Omental fat pad (tissue), 4 donors: Measurements from ENCODE around the gene ZNF511. TPM values are rescaled to one million over a fixed set of nuclear protein-coding genes. Genes with fewer than 3 reads are reported as not detected.

Experiments
- ATAC-seq: fragments of 150-250 bp; one replicate; pipeline ENCODE4 v1.9.1; 2016; ENCODE audit warnings: mild to moderate bottlenecking, moderate library complexity; ENCODE audit not compliant: low FRiP score
- DNase-seq: peaks from one replicate; pipeline ENCODE4 v3.0.0-alpha.2; 2019; ENCODE audit warnings: low spot score
- total RNA-seq, 4 donors: library from RNA; depleted of rRNA; stranded (reverse); fragments of >200 nt; gene quantifications; one replicate each; pipeline ENCODE4 v1.1.0, GENCODE V29; 2016
- TF ChIP-seq, protein P1 (sequence below), 3 donors: fragments of 450-650 bp; IDR thresholded peaks; one replicate each; pipeline ENCODE4 v1.5.1; 2016 to 2017; ENCODE audit warnings: antibody characterized with exemption in 3 of 3, mild to moderate bottlenecking in 3 of 3, moderate library complexity in 2 of 3

Gene ZNF511
- total RNA-seq, 4 donors from 2014 or later = 19.3 to 40.2 (median 23.3) TPM

DNA sequence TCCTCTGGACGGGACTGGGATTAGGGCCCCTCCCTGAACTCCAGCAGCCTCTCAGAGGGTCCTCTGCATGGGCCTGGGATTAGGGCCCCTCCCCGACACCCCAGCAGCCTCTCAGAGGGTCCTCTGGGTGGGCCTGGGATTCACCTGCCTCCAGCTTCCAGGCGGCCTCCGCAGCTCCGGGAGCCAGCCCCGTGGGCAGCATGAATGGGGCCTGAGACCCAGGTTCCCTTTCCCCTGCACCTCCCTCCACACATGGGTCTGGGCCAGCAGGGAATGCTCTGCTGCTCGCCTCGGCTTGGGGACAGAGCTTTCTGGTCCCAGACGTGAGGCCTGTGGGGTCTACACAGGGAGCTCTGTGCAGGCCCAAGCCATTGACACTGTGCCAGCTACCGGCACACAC, 5.5 kb upstream of the ZNF511 start:
- DNase-seq (no peak), ATAC-seq (no peak)
- TF ChIP-seq, protein P1, sequence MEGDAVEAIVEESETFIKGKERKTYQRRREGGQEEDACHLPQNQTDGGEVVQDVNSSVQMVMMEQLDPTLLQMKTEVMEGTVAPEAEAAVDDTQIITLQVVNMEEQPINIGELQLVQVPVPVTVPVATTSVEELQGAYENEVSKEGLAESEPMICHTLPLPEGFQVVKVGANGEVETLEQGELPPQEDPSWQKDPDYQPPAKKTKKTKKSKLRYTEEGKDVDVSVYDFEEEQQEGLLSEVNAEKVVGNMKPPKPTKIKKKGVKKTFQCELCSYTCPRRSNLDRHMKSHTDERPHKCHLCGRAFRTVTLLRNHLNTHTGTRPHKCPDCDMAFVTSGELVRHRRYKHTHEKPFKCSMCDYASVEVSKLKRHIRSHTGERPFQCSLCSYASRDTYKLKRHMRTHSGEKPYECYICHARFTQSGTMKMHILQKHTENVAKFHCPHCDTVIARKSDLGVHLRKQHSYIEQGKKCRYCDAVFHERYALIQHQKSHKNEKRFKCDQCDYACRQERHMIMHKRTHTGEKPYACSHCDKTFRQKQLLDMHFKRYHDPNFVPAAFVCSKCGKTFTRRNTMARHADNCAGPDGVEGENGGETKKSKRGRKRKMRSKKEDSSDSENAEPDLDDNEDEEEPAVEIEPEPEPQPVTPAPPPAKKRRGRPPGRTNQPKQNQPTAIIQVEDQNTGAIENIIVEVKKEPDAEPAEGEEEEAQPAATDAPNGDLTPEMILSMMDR (IDR thresholded peaks at IDR 0.05) = no peak

DNA sequence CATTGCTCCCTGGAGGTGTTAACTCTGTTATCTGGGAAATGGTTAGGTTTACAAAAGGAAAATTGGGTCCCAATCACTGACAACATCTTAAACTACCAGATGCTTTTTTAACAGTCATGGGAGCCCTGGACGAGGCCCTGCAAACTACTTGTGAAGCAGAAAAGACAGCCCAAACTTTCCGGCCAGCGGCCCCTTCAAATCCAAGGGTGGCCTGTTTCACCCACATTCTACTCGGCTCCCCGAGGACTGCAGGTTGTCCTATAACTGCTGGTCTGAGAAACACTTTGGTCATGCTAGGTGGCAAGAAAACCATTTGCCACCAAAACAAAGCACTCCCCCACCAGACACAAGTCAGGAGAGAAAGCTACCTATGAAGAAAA, 2.6 kb upstream of the ZNF511 start:
- ATAC-seq (no peak), DNase-seq (no peak)
- TF ChIP-seq, protein P1 (IDR thresholded peaks at IDR 0.05) = no peak

DNA sequence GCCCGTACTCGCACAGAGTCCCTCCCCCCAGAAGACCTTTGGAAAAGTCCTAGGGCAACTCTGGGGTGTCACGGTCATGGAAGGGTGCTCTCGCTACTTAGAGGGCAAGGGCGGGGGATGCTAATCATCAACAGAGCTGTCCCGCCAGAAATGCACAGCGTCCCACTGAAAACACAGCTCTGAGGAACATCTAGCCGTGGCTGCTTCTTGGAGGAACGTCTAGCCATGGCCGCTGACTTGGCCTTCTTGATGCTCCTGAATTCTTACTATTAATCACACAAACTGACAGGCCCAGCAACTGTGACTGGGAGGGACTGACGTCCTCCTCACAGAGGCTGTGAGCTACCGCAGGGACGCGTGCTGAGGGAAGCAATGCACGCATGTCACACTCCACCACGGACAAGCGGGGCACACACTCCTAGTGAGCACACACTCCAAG, 1.8 kb upstream of the ZNF511 start:
- DNase-seq (no peak), ATAC-seq (no peak)
- TF ChIP-seq, protein P1 (IDR thresholded peaks at IDR 0.05) = no peak

DNA sequence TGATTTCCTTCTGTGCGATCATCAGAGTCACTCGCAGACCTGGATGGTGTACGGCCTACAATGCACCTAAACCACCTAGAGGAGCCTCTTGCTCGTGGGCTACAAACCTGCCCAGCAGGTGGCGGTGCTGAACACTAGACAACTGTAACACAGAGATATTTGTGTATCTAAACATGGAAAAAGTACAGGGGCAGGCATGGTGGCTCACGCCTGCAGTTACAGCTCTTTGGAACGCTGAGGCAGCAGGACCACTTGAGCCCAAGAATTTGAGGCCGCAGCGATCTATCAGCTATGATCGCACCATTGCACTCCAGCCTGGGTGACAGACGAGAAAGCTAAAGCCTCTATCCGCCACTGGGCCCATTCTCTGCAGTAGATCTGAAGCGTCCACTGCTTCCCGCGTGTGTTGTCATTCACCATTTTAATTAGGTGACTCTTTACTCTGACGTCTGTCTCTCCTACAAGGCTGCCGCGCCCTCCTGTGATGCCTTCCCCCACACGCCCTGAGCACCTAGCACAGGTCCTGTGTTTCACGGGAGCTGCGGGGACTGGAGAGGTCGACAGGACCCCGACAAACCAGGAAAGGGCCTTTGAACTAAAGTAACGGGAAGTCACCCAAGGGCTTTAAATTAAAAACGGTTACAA, 816 bp upstream of the ZNF511 start:
- DNase-seq = peak; percentile 66
- TF ChIP-seq, protein P1 (IDR thresholded peaks at IDR 0.05) = peak in 1 of 3 donors; percentile 13
- ATAC-seq = peak; percentile 38

DNA sequence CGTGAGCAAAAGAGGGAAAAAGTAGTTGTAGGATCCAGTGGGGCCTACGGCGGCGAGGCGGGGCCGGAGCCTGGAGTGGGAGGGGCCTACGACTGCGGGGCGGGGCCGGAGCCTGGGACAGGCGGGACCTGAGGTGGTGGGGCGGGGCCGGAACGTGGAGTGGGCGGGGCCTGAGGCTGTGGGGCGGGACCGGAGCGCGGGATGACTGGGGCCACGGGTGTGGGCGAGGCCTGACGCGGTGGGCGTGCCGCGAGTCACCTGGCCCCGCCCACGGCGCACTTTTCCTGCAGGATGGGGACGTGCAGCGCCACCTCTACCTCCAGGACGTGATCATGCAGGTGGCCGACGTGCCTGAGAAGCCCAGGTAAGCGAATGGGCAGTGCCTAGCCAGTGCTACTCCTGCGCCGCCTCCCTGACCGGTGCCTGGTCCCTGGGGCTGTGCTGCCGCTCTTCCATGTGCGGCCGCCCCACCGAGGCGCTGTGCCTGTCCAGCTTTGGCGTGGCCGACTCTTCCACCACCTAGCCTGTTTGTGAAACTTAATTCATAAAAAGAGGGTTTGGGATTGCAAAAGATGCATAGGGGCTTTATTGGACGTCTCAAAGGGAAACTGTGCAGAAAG, 496 bp downstream of the ZNF511 start:
- peak; percentile 94 for DNase-seq
- TF ChIP-seq, protein P1 (IDR thresholded peaks at IDR 0.05) = no peak

DNA sequence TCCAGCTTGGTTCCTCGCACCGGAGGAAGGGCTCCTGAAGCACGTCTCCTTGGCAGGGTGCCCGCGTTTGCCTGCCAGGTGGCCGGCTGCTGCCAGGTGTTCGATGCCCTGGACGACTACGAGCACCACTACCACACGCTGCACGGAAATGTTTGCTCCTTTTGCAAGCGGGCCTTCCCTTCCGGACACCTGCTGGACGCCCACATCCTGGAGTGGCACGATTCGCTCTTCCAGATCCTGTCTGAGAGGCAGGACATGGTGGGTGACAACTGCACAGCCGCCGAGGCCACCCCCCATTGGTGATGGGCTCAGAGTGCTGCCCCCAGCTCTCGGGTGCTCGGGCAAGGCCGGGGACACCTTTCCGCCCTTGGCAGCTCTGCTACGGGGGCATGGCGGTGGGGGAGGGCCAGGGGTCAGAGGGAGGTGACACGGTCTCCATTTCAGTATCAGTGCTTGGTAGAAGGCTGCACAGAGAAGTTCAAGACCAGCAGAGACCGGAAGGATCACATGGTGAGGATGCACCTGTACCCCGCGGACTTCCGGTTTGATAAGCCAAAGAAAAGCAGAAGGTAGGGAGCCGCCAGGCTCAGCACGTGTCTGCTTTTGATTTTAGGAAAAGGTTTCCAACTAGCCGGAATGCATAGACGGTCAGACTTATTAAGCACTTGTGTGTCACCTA, 1.1 kb downstream of the ZNF511 start:
- ATAC-seq = no peak
- TF ChIP-seq, protein P1 (IDR thresholded peaks at IDR 0.05) = no peak
- no peak for DNase-seq

More for the DNA sequence above, 496 bp downstream of the ZNF511 start:
- peak; percentile 97 for ATAC-seq
